Brain microvascular endothelial cell (primary cell): ENCODE results near the gene VAPA.

Experiments
- DNase-seq: peaks from one replicate; pipeline ENCODE4 v3.0.0-alpha.2; 2020
- H3K27ac ChIP-seq: fragments of 250-450 bp; sonication (Bioruptor Pico); 2 replicates; pipeline ENCODE4 v1.5.1; 2020; ENCODE audit warnings: mild to moderate bottlenecking, moderate library complexity
- H3K27me3 ChIP-seq: fragments of 250-450 bp; sonication (Bioruptor Pico); replicated peaks from 2 replicates; pipeline ENCODE4 v1.5.1; 2020; ENCODE audit warnings: mild to moderate bottlenecking
- H3K36me3 ChIP-seq: fragments of 250-450 bp; sonication (Bioruptor Pico); replicated peaks from 2 replicates; pipeline ENCODE4 v1.5.1; 2020; ENCODE audit warnings: mild to moderate bottlenecking
- H3K4me3 ChIP-seq: 2 replicates; pipeline ENCODE4 v1.5.1; 2011; ENCODE audit warnings: low read depth, mild to moderate bottlenecking, control low read depth, low read length, moderate library complexity
- CTCF ChIP-seq: IDR thresholded peaks from 2 replicates; pipeline ENCODE4 v1.5.1; 2011; ENCODE audit warnings: low read depth, mild to moderate bottlenecking, moderate library complexity, low read length, control low read depth, inconsistent platforms; ENCODE audit errors: missing control alignments
- in situ Hi-C: cut with HindIII; loops from 2 replicates; pipeline ENCODE4 v1.10.0; 2017; ENCODE audit warnings: low sequenced_read_pairs, low pct_ligation_motif_present

Gene VAPA

DNA sequence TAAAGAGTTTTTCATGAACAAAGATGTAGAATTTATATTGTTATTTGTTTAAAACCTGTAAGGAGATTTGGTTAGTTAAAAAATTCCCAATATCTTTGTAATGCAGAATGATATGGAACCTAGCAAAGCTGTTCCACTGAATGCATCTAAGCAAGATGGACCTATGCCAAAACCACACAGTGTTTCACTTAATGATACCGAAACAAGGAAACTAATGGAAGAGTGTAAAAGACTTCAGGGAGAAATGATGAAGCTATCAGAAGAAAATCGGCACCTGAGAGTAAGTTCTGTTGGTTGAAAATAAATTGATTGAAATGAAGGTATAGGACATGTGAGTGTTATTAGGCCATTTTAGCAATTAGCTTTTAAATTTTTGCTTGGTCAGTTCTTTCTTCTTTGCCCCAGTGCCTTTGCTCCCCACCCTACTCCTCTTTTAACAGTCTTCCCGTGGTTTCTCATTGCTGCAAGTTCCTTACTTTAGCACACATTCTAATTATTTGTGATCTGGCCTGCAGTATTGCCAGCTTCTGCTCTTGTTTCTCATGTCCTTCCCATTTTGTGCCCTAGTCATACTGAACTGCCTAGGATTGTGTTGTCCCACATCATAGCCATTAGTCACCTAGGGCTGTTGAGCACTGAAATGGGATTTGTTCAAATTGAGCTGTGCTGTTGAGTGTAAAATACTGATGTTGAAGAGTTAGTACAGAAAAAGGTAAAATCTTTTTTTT, 36.6 kb downstream of the VAPA start:
- no peak for DNase-seq
- H3K36me3 ChIP-seq: peaks cover 54% of the 10 kb centered on the region
- in situ Hi-C loops: no loop called here

DNA sequence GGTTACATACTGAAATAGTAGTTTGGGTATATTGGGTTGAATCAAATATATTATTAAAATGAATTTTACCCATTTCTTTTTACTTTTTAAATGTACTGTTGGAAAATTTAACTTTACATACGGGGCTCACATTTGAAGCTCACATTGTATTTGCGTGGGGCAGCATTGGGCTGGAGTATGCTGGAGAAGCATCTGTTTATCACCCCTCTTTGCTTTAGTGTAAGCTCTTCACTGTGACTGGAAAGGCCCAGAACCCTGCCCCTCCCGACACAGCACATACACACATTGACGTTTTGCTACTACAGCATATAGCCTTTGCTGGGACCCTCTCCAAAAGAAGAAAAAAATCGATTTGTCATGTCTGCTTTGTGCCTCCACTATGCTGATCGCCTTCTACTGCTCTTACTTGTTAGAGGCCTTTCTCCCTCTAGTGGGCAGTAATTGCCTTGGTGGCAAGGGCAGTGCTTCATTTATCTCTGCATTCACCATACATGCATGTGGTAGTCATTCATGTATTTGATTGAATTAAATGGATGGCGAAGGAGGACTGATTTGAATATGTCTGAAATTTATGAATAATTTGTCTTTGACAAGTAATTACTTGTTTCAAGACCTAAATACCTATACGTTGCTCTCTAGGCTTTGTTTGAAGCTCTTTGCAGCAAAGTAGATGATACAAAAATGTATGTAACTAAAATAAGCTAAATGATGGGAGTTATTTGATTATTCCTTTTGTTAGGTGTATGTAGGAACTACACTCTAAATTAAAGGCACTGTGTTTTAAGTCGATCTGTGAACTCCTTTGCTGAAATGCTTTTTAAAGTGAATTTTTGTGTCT, 37.4 kb downstream of the VAPA start:
- no peak overlapping the region for H3K4me3 ChIP-seq
- in situ Hi-C loops: no loop called here
- no peak overlapping the region for H3K27ac ChIP-seq
- no peaks in the 10 kb centered on the region for H3K27me3 ChIP-seq
- peaks cover 48% of the 10 kb centered on the region for H3K36me3 ChIP-seq
- peak; percentile 86 for TF ChIP-seq CTCF
- peak; percentile 67 for DNase-seq

More for the DNA sequence above, 36.6 kb downstream of the VAPA start:
- TF ChIP-seq CTCF: no peak
- H3K27me3 ChIP-seq: no peaks in the 10 kb centered on the region
- no peak overlapping the region for H3K27ac ChIP-seq
- no peak overlapping the region for H3K4me3 ChIP-seq

- no peak for TF ChIP-seq CTCF
- DNase-seq: peak; percentile 51
- no peak overlapping the region for H3K27ac ChIP-seq
- H3K36me3 ChIP-seq: peaks cover 37% of the 10 kb centered on the region
- no peaks in the 10 kb centered on the region for H3K27me3 ChIP-seq
- no peak overlapping the region for H3K4me3 ChIP-seq
- in situ Hi-C loops: no loop called here
Measured at GRCh38 chr18:9952633-9953416, 39.0 kb downstream of the VAPA start.

DNA sequence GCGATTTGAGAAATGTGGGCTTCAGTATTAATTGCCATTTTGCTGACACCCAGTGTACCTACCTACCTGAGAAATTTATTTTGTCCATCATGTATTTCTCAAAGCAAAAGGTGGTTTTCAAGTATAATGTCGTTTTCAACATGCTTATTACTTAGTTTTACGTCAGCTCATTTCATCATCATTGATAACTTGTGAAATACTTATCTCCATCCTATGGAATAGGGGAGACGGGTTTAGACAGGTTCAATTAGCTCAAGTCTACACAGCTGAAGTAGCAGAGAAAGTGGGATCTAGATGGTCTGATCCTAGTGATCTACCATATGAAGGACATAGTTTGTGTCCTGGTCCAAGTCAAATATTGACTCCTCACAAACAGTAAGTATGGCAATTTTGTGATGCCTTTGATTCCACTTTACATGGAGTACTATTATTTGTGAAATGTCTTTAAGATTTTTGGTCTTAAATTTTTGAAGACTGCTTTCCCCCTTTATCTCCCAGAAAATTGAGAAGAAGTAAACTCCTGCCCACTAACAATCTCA, 45.1 kb downstream of the VAPA start:
- Histone ChIP-seq H3K36me3 (peaks cover 6% of the 10 kb centered on the region), H3K27ac (no peak overlapping the region), H3K27me3 (peaks cover 2% of the 10 kb centered on the region), H3K4me3 (no peak overlapping the region)
- no peak for TF ChIP-seq CTCF
- no peak for DNase-seq
- in situ Hi-C loops: no loop called here

DNA sequence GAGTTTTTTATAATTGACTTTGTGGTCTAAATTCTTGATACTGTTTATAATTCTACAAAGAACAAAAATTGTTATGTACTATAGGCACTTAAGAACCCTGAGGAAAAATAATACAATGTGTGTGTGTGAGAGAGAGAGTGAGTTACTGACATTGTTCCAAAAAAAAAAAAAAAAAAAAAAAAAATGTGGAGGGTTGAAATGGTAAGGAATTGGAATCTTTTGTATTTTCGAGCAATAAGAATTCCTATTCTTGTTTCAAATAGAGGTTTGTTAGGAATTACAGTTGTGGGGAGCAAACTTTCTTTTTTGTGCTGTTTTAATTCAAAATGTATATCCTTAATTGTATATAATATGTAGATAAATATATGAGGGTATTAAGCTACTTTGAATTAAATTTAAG, 45.7 kb downstream of the VAPA start:
- Histone ChIP-seq H3K36me3 (peaks cover under 1% of the 10 kb centered on the region), H3K27ac (no peak overlapping the region), H3K4me3 (no peak overlapping the region), H3K27me3 (peaks cover 8% of the 10 kb centered on the region)
- no peak for TF ChIP-seq CTCF
- in situ Hi-C loops: no loop called here
- no peak for DNase-seq
